ENCODE results near the gene ROBO1. TPM values are rescaled to one million over a fixed set of nuclear protein-coding genes. Genes with fewer than 3 reads are reported as not detected.
A peak's percentile ranks its signal among the peaks of the same experiment; 100 is the strongest.
"Not testable (repeated sequence)": the region's sequence is repeated elsewhere in the genome, so short reads cannot be mapped to it uniquely, and the experiment has no call there.

ROBO1 gene
- total RNA-seq, 2 donors from 2014 or later, result 7.6 to 19.7 TPM

- TF ChIP-seq CTCF (IDR thresholded peaks at IDR 0.05), result no peak
- no peak overlapping the region for H3K4me3 ChIP-seq
- no peaks in the 10 kb centered on the region for H3K36me3 ChIP-seq
- H3K9me3 ChIP-seq, result no peaks in the 10 kb centered on the region
- no peak for DNase-seq (ENCODE audit: low spot score)
- H3K4me1 ChIP-seq, result no peaks in the 10 kb centered on the region
- H3K27ac ChIP-seq, result no peak overlapping the region
- H3K27me3 ChIP-seq, result no peaks in the 10 kb centered on the region
Measured at GRCh38 chr3:79506751-79507150, 261.0 kb downstream of the ROBO1 start.

- DNase-seq (ENCODE audit: low spot score); H3K36me3 ChIP-seq; H3K9me3 ChIP-seq; H3K27me3 ChIP-seq; H3K27ac ChIP-seq; H3K4me3 ChIP-seq; H3K4me1 ChIP-seq: not testable (repeated sequence)
Measured at GRCh38 chr3:79502216-79502681, 265.5 kb downstream of the ROBO1 start.

- no peaks in the 10 kb centered on the region for H3K36me3 ChIP-seq
- peak; percentile 50 to 69 for TF ChIP-seq CTCF (IDR thresholded peaks at IDR 0.05)
- H3K27me3 ChIP-seq, result no peaks in the 10 kb centered on the region
- no peaks in the 10 kb centered on the region for H3K4me1 ChIP-seq
- H3K9me3 ChIP-seq, result no peaks in the 10 kb centered on the region
- no peak overlapping the region for H3K27ac ChIP-seq
- DNase-seq (ENCODE audit: low spot score), result no peak
- no peak overlapping the region for H3K4me3 ChIP-seq
Measured at GRCh38 chr3:79497447-79498111, 270.2 kb downstream of the ROBO1 start.

- H3K27me3 ChIP-seq, result no peaks in the 10 kb centered on the region
- H3K4me1 ChIP-seq, result peaks cover 0 to 11% of the 10 kb centered on the region in 2 donors
- no peak overlapping the region for H3K4me3 ChIP-seq
- no peaks in the 10 kb centered on the region for H3K9me3 ChIP-seq
- no peak for TF ChIP-seq CTCF (IDR thresholded peaks at IDR 0.05)
- no peak for DNase-seq (ENCODE audit: low spot score)
- no peaks in the 10 kb centered on the region for H3K36me3 ChIP-seq
- H3K27ac ChIP-seq, result no peak overlapping the region
Measured at GRCh38 chr3:79491029-79491641, 276.7 kb downstream of the ROBO1 start.

- Histone ChIP-seq H3K4me3 (no peak overlapping the region), H3K9me3 (no peaks in the 10 kb centered on the region), H3K27ac (no peak overlapping the region), H3K36me3 (no peaks in the 10 kb centered on the region), H3K27me3 (no peaks in the 10 kb centered on the region), H3K4me1 (peaks cover 0 to 11% of the 10 kb centered on the region in 2 donors)
- no peak for TF ChIP-seq CTCF (IDR thresholded peaks at IDR 0.05)
- no peak for DNase-seq (ENCODE audit: low spot score)
Measured at GRCh38 chr3:79490165-79491028, 277.4 kb downstream of the ROBO1 start.

- TF ChIP-seq CTCF (IDR thresholded peaks at IDR 0.05), result no peak
Measured at GRCh38 chr3:79488407-79488806, 279.4 kb downstream of the ROBO1 start.

More at GRCh38 chr3:79488407-79488806, 279.4 kb downstream of the ROBO1 start:
- H3K36me3 ChIP-seq, result no peaks in the 10 kb centered on the region
- DNase-seq (ENCODE audit: low spot score), result no peak
- H3K9me3 ChIP-seq, result no peaks in the 10 kb centered on the region
- no peak overlapping the region for H3K4me3 ChIP-seq
- H3K4me1 ChIP-seq, result peaks cover 0 to 11% of the 10 kb centered on the region in 2 donors
- no peak overlapping the region for H3K27ac ChIP-seq
- no peaks in the 10 kb centered on the region for H3K27me3 ChIP-seq

All from right atrium auricular region (tissue), 2 donors.